ENCODE results near the gene NHLRC4.

GRCh38 chr16:523097-523741, 43.6 kb upstream of the NHLRC4 start:
- TF ChIP-seq CTCF (IDR thresholded peaks at IDR 0.05; ENCODE audit: low read depth, low read length, missing input control): no peak
- TF ChIP-seq YY1 (IDR thresholded peaks at IDR 0.05): no peak
- TF ChIP-seq SP1 (IDR thresholded peaks at IDR 0.05): no peak

All from liver (tissue), 3 donors.